ENCODE results near the gene CDC16. TPM values are rescaled to one million over a fixed set of nuclear protein-coding genes. Genes with fewer than 3 reads are reported as not detected.

Gene CDC16
- total RNA-seq, 1 experiment from 2014 or later, result 61.0 TPM

GRCh38 chr13:114285166-114285808 is 50.6 kb downstream of the CDC16 start:
- H3K79me2 ChIP-seq (ENCODE audit: insufficient read depth, low read length), result peaks cover 21% of the 10 kb centered on the region
- POLR2A ChIA-PET, result no interaction called here
- H3K4me3 ChIP-seq (replicated peaks in 1 of 2; ENCODE audit: low read depth in 1 of 2, low read length in 2 of 2), result no peak overlapping the region
- H3K4me1 ChIP-seq (ENCODE audit: control insufficient read depth in 1 of 2, insufficient read depth in 2 of 2, low read length in 2 of 2), result peaks cover 9 to 15% of the 10 kb centered on the region in 2 experiments; a peak in 3 of 4 replicates
- intact Hi-C loops (cut with micrococcal nuclease), result no loop called here
- no peak for ATAC-seq
- no peak overlapping the region for H3K9ac ChIP-seq (ENCODE audit: low read length)
- no peaks in the 10 kb centered on the region for H4K20me1 ChIP-seq (ENCODE audit: insufficient read depth)
- no peak overlapping the region for H3K27ac ChIP-seq (ENCODE audit: low read depth, low read length)
- no peak for DNase-seq (ENCODE audit: low read depth, low spot score)
- H3K9me3 ChIP-seq (ENCODE audit: control insufficient read depth in 1 of 2, insufficient read depth in 1 of 2, low read depth in 1 of 2, low read length in 2 of 2), result no peaks in the 10 kb centered on the region
- RAD21 ChIA-PET (ENCODE audit: low non-redundant PET in 1 of 2, low total read pairs in 2 of 2, uncharacterized antibody in 2 of 2, unreplicated experiment in 2 of 2), result no interaction called here
- no peaks in the 10 kb centered on the region for H3K9me2 ChIP-seq (ENCODE audit: insufficient read depth)
- no peak overlapping the region for H2AFZ ChIP-seq (ENCODE audit: low read depth, low read length, poor library complexity, severe bottlenecking)
- peaks cover 7 to 15% of the 10 kb centered on the region in 2 experiments; a peak in 2 of 4 replicates for H3K36me3 ChIP-seq (ENCODE audit: control insufficient read depth in 1 of 2, insufficient read depth in 2 of 2, low read length in 2 of 2)
- no peaks in the 10 kb centered on the region for H3K27me3 ChIP-seq (ENCODE audit: insufficient read depth, low read length)
- no peak overlapping the region for H3K4me2 ChIP-seq (ENCODE audit: low read length)
- no peak for TF ChIP-seq ELF1 (IDR thresholded peaks at IDR 0.05; ENCODE audit: borderline replicate concordance, low read depth)
- no peak for TF ChIP-seq POLR2AphosphoS5 (IDR thresholded peaks at IDR 0.05; ENCODE audit: low read depth, low read length)
- TF ChIP-seq, protein P1, sequence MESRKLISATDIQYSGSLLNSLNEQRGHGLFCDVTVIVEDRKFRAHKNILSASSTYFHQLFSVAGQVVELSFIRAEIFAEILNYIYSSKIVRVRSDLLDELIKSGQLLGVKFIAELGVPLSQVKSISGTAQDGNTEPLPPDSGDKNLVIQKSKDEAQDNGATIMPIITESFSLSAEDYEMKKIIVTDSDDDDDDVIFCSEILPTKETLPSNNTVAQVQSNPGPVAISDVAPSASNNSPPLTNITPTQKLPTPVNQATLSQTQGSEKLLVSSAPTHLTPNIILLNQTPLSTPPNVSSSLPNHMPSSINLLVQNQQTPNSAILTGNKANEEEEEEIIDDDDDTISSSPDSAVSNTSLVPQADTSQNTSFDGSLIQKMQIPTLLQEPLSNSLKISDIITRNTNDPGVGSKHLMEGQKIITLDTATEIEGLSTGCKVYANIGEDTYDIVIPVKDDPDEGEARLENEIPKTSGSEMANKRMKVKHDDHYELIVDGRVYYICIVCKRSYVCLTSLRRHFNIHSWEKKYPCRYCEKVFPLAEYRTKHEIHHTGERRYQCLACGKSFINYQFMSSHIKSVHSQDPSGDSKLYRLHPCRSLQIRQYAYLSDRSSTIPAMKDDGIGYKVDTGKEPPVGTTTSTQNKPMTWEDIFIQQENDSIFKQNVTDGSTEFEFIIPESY (IDR thresholded peaks at IDR 0.05; ENCODE audit: extremely low read depth, insufficient replicate concordance, low read length), result no peak
- TF ChIP-seq YY1 (IDR thresholded peaks at IDR 0.05; ENCODE audit: extremely low read depth, insufficient replicate concordance, low read depth, low read length), result no peak
- TF ChIP-seq SIN3A (IDR thresholded peaks at IDR 0.05; ENCODE audit: low read depth), result no peak
- TF ChIP-seq SP1 (IDR thresholded peaks at IDR 0.05; ENCODE audit: low read depth), result no peak
- no peak for TF ChIP-seq POLR2A (IDR thresholded peaks at IDR 0.05; ENCODE audit: borderline replicate concordance, extremely low read depth, insufficient read depth, insufficient read length)
- TF ChIP-seq, protein P2, sequence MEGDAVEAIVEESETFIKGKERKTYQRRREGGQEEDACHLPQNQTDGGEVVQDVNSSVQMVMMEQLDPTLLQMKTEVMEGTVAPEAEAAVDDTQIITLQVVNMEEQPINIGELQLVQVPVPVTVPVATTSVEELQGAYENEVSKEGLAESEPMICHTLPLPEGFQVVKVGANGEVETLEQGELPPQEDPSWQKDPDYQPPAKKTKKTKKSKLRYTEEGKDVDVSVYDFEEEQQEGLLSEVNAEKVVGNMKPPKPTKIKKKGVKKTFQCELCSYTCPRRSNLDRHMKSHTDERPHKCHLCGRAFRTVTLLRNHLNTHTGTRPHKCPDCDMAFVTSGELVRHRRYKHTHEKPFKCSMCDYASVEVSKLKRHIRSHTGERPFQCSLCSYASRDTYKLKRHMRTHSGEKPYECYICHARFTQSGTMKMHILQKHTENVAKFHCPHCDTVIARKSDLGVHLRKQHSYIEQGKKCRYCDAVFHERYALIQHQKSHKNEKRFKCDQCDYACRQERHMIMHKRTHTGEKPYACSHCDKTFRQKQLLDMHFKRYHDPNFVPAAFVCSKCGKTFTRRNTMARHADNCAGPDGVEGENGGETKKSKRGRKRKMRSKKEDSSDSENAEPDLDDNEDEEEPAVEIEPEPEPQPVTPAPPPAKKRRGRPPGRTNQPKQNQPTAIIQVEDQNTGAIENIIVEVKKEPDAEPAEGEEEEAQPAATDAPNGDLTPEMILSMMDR (IDR thresholded peaks at IDR 0.05 in 2 of 3, conservative IDR thresholded peaks at IDR 0.05 in 1 of 3; ENCODE audit: borderline replicate concordance in 1 of 3, insufficient read depth in 1 of 3, low read depth in 2 of 3, low read length in 2 of 3), result no peak
- no peak for TF ChIP-seq SRF (IDR thresholded peaks at IDR 0.05; ENCODE audit: low read depth)
- no peak for TF ChIP-seq ZFX (IDR thresholded peaks at IDR 0.05)
- no peak for TF ChIP-seq ATF3 (IDR thresholded peaks at IDR 0.05)
- no peak for TF ChIP-seq REST (IDR thresholded peaks at IDR 0.05; ENCODE audit: low read depth)
- no peak for TF ChIP-seq EGR1 (IDR thresholded peaks at IDR 0.05; ENCODE audit: low read depth)
- no peak for TF ChIP-seq MAX (IDR thresholded peaks at IDR 0.05)
- TF ChIP-seq CBX3 (IDR thresholded peaks at IDR 0.05; ENCODE audit: low read depth), result no peak
- no peak for TF ChIP-seq RAD21 (IDR thresholded peaks at IDR 0.05; ENCODE audit: low read depth)
- no peak for TF ChIP-seq EZH2 (IDR thresholded peaks at IDR 0.05)
- TF ChIP-seq FOSL1 (IDR thresholded peaks at IDR 0.05; ENCODE audit: low read depth), result no peak
- no peak for TF ChIP-seq ZNF274 (IDR thresholded peaks at IDR 0.05; ENCODE audit: low read depth, low read length)
- TF ChIP-seq EZH2phosphoT487 (IDR thresholded peaks at IDR 0.05; ENCODE audit: borderline replicate concordance), result no peak
- BruUV-seq (replicated peaks), result no TSS peak
- CTCF ChIA-PET, result no interaction called here
